ENCODE measurements around the gene CDAN1.
"Not testable (repeated sequence)": the region's sequence is repeated elsewhere in the genome, so short reads cannot be mapped to it uniquely, and the experiment has no call there.

The CDAN1 gene

DNA sequence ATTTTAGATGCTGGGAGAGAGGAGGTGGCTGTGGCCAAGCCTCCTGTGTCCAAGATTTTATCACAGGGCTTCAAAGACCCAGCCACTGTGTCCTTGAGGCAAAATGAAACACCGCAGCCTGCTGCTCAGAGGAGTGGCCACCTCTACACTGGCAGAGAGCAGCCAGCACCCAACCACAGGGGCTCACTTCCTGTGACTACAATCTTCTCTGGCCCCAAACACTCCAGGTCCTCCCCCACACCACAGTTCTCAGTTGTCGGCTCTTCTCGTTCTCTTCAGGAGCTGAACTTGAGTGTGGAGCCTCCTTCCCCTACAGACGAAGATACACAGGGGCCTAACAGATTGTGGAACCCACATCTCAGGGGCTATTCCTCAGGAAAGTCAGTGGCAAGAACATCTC, 45.6 kb downstream of the CDAN1 start:
- TF ChIP-seq ELF4 (IDR thresholded peaks at IDR 0.05) = no peak
- TF ChIP-seq SP1 (IDR thresholded peaks at IDR 0.05) = no peak
- no peak for TF ChIP-seq LEF1 (IDR thresholded peaks at IDR 0.05; ENCODE audit: borderline replicate concordance)
- no peak for DNase-seq (ENCODE audit: extremely low spot score)
- ChIA-PET POLR2A (no interaction called here), CTCF (no interaction called here)

DNA sequence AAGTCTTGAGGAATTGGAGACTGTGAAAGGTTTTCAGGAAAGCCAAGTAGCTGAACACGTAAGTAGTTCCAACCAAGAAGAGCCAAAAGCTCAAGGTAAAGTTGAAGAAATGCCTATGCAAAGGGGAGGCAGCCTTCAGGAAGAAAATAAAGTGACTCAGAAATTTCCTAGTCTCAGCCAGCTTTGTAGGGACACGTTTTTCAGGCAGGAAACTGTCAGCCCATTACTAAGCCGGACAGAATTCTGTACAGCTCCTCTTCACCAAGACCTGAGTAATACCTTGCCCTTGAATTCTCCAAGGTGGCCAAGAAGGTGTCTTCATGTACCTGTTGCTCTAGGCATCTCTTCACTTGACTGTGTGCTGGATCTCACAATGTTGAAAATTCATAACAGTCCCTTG, 48.6 kb downstream of the CDAN1 start:
- TF ChIP-seq SUZ12 (IDR thresholded peaks at IDR 0.05) (no peak), LEF1 (IDR thresholded peaks at IDR 0.05; ENCODE audit: borderline replicate concordance) (no peak), TARDBP (IDR thresholded peaks at IDR 0.05) (no peak), SP1 (IDR thresholded peaks at IDR 0.05) (no peak), HDGF (IDR thresholded peaks at IDR 0.05; ENCODE audit: borderline replicate concordance) (no peak), ARNT (IDR thresholded peaks at IDR 0.05) (no peak), ZNF384 (IDR thresholded peaks at IDR 0.05) (no peak), NFRKB (IDR thresholded peaks at IDR 0.05) (no peak), CTBP1 (IDR thresholded peaks at IDR 0.05; ENCODE audit: borderline replicate concordance) (no peak), BHLHE40 (IDR thresholded peaks at IDR 0.05; ENCODE audit: borderline replicate concordance) (no peak), FOXA1 (IDR thresholded peaks at IDR 0.05) (no peak), FOXM1 (IDR thresholded peaks at IDR 0.05; ENCODE audit: borderline replicate concordance) (no peak), ELF4 (IDR thresholded peaks at IDR 0.05) (no peak), FOXK2 (IDR thresholded peaks at IDR 0.05) (no peak)
- TF ChIP-seq, protein P1, sequence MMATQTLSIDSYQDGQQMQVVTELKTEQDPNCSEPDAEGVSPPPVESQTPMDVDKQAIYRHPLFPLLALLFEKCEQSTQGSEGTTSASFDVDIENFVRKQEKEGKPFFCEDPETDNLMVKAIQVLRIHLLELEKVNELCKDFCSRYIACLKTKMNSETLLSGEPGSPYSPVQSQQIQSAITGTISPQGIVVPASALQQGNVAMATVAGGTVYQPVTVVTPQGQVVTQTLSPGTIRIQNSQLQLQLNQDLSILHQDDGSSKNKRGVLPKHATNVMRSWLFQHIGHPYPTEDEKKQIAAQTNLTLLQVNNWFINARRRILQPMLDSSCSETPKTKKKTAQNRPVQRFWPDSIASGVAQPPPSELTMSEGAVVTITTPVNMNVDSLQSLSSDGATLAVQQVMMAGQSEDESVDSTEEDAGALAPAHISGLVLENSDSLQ (IDR thresholded peaks at IDR 0.05) = no peak
- no peak for DNase-seq (ENCODE audit: extremely low spot score)
- POLR2A ChIA-PET = interaction anchor here (0.9 kb wide), 1 partner anchor 140 kb away, joined by 3 read pairs; the partner anchor contains the start of genes HAUS2 and LRRC57
- CTCF ChIA-PET = no interaction called here

DNA sequence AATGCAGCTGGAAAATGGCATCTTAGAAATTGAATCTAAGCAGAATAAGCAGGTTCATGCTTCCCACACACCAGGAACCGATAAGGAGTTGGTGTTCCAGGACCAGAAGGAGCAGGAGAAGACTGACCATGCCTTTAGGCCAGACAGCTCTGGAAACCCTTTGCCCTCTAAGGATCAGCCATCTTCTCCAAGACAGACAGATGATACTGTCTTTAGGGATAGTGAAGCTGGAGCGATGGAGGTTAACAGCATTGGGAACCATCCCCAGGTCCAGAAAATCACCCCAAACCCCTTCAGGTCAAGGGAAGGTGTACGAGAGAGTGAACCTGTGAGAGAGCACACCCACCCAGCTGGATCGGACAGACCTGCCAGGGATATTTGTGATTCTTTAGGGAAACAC, 49.2 kb downstream of the CDAN1 start:
- TF ChIP-seq ARNT (IDR thresholded peaks at IDR 0.05) (no peak), CTBP1 (IDR thresholded peaks at IDR 0.05; ENCODE audit: borderline replicate concordance) (no peak), ZNF384 (IDR thresholded peaks at IDR 0.05) (no peak), SUZ12 (IDR thresholded peaks at IDR 0.05) (no peak), FOXA1 (IDR thresholded peaks at IDR 0.05) (no peak), HDGF (IDR thresholded peaks at IDR 0.05; ENCODE audit: borderline replicate concordance) (no peak), ELF4 (IDR thresholded peaks at IDR 0.05) (no peak), L3MBTL2 (conservative IDR thresholded peaks at IDR 0.05) (no peak), LEF1 (IDR thresholded peaks at IDR 0.05; ENCODE audit: borderline replicate concordance) (no peak), TARDBP (IDR thresholded peaks at IDR 0.05) (no peak), FOXM1 (IDR thresholded peaks at IDR 0.05; ENCODE audit: borderline replicate concordance) (no peak), BHLHE40 (IDR thresholded peaks at IDR 0.05; ENCODE audit: borderline replicate concordance) (no peak), SP1 (IDR thresholded peaks at IDR 0.05) (no peak), FOXK2 (IDR thresholded peaks at IDR 0.05) (no peak), NFRKB (IDR thresholded peaks at IDR 0.05) (no peak)
- TF ChIP-seq, protein P1 (IDR thresholded peaks at IDR 0.05) = no peak
- ChIA-PET POLR2A (interaction anchor here (0.9 kb wide), 1 partner anchor 140 kb away, joined by 3 read pairs; the partner anchor contains the start of genes HAUS2 and LRRC57), CTCF (no interaction called here)
- no peak for DNase-seq (ENCODE audit: extremely low spot score)

- TF ChIP-seq L3MBTL2 (conservative IDR thresholded peaks at IDR 0.05) = no peak
- no peak for TF ChIP-seq HDGF (IDR thresholded peaks at IDR 0.05; ENCODE audit: borderline replicate concordance)
- TF ChIP-seq ZNF384 (IDR thresholded peaks at IDR 0.05) = no peak
- no peak for TF ChIP-seq BHLHE40 (IDR thresholded peaks at IDR 0.05; ENCODE audit: borderline replicate concordance)
- TF ChIP-seq FOXK2 (IDR thresholded peaks at IDR 0.05) = no peak
- no peak for DNase-seq (ENCODE audit: extremely low spot score)
- ChIA-PET CTCF (no interaction called here), POLR2A (no interaction called here)
Observed at GRCh38 chr15:42686281-42686680, 50.6 kb downstream of the CDAN1 start.

GRCh38 chr15:42681119-42681518, 55.8 kb downstream of the CDAN1 start:
- POLR2A ChIA-PET = no interaction called here
- CTCF ChIA-PET = no interaction called here
- DNase-seq (ENCODE audit: extremely low spot score) = no peak
- TF ChIP-seq TARDBP (IDR thresholded peaks at IDR 0.05) (no peak), L3MBTL2 (conservative IDR thresholded peaks at IDR 0.05) (no peak), FOXK2 (IDR thresholded peaks at IDR 0.05) (no peak), SUZ12 (IDR thresholded peaks at IDR 0.05) (no peak), FOXA1 (IDR thresholded peaks at IDR 0.05) (no peak), ELF4 (IDR thresholded peaks at IDR 0.05) (no peak), FOXM1 (IDR thresholded peaks at IDR 0.05; ENCODE audit: borderline replicate concordance) (no peak), ZNF384 (IDR thresholded peaks at IDR 0.05) (no peak), CTBP1 (IDR thresholded peaks at IDR 0.05; ENCODE audit: borderline replicate concordance) (no peak), ARNT (IDR thresholded peaks at IDR 0.05) (no peak), BHLHE40 (IDR thresholded peaks at IDR 0.05; ENCODE audit: borderline replicate concordance) (no peak), HDGF (IDR thresholded peaks at IDR 0.05; ENCODE audit: borderline replicate concordance) (no peak), LEF1 (IDR thresholded peaks at IDR 0.05; ENCODE audit: borderline replicate concordance) (no peak), NFRKB (IDR thresholded peaks at IDR 0.05) (no peak), SP1 (IDR thresholded peaks at IDR 0.05) (no peak)
- TF ChIP-seq, protein P1 (IDR thresholded peaks at IDR 0.05) = no peak

DNA sequence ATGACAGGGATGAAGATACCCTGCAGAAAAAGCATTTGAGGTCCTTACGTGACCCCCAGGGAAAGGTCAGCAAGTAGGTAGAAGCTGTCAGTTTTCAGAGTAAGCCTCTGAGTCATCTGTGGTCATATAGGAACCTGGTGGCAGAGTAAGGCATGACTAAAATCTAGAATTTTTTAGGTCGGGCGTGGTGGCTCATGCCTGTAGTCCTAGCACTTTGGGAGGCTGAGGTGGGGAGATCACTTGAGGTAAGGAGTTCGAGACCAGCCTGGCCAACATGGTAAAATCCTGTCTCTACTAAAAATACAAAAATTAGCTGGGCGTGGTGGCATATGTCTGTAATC, 56.8 kb downstream of the CDAN1 start:
- DNase-seq (ENCODE audit: extremely low spot score) = not testable (repeated sequence)

More for the DNA sequence above, 56.8 kb downstream of the CDAN1 start:
- POLR2A ChIA-PET, CTCF ChIA-PET: not testable (repeated sequence)
